GM12878 (cell line): ENCODE results near the gene KRT6C. TPM values are rescaled to one million over a fixed set of nuclear protein-coding genes. Genes with fewer than 3 reads are reported as not detected.

ENCODE experiments used
- ATAC-seq: fragments of 200-7000 bp; cut with Tn5 transposase; 3 replicates; pipeline ENCODE4 v1.9.1; 2020; ENCODE audit warnings: mild to moderate bottlenecking, moderate library complexity
- BruUV-seq: library from RNA; stranded (reverse); fragments of 400-500 nt; replicated peaks from 2 replicates; lab custom pipeline; 2021; lab: Mats Ljungman, UMichigan
- CTCF ChIA-PET: fragments of 300-600 bp; sonication (Branson Sonifier 250); formaldehyde crosslinking; extraction: SDS; loops from one replicate; lab custom pipeline; 2021; ENCODE audit warnings: inconsistent platforms; lab: Yijun Ruan, JAX
- POLR2A ChIA-PET: fragments of 350-600 bp; formaldehyde crosslinking; extraction: SDS; loops from one replicate; lab custom pipeline; 2021; ENCODE audit warnings: inconsistent platforms; lab: Charles Lee
- RAD21 ChIA-PET: fragments of 300-600 bp; sonication (Branson Sonifier 250); formaldehyde crosslinking; loops from one replicate; lab custom pipeline; 2023; ENCODE audit warnings: antibody characterized with exemption; ENCODE audit not compliant: unreplicated experiment; lab: Charles Lee
- SMC1A ChIA-PET: fragments of 300-600 bp; sonication (Branson Sonifier 250); formaldehyde crosslinking; loops from one replicate; lab custom pipeline; 2023; ENCODE audit not compliant: unreplicated experiment, uncharacterized antibody; lab: Charles Lee
- DNase-seq: peaks from one replicate; pipeline ENCODE4 v3.0.0-alpha.2; 2011; ENCODE audit warnings: low read depth, low spot score
- FAIRE-seq: peaks from 3 replicates; lab custom pipeline; 2011; peaks lifted over from hg19 to GRCh38; lab: Jason Lieb, UNC
- H2AFZ ChIP-seq: 2 replicates; pipeline ENCODE4 v1.6.0; 2011; ENCODE audit warnings: low read depth, low read length, control low read depth; ENCODE audit not compliant: control insufficient read depth
- H3K27ac ChIP-seq: 2 replicates; pipeline ENCODE4 v1.5.1; 2011; ENCODE audit warnings: control low read depth; ENCODE audit not compliant: control insufficient read depth, insufficient read depth
- H3K27me3 ChIP-seq, 2 experiments: replicated peaks in 1 of 2; 2 replicates each; pipeline versions ENCODE4 v1.6.0 to v1.6.1; 2011; ENCODE audit warnings: low read length in 1 of 2; ENCODE audit not compliant: control insufficient read depth in 2 of 2, insufficient read depth in 2 of 2
- H3K36me3 ChIP-seq, 2 experiments: 2 replicates each; pipeline ENCODE4 v1.5.1; 2011; ENCODE audit warnings: low read length in 1 of 2; ENCODE audit not compliant: control insufficient read depth in 2 of 2, insufficient read depth in 2 of 2
- H3K4me1 ChIP-seq: 2 replicates; pipeline ENCODE4 v1.6.1; 2011; ENCODE audit warnings: mild to moderate bottlenecking, low read length, moderate library complexity, mixed read lengths; ENCODE audit not compliant: control insufficient read depth, insufficient read depth
- H3K4me2 ChIP-seq: 2 replicates; pipeline ENCODE4 v1.6.0; 2011; ENCODE audit warnings: control low read depth; ENCODE audit not compliant: control insufficient read depth, insufficient read depth
- H3K4me3 ChIP-seq: fragments of 200-600 bp; sonication (generic); 2 replicates; pipeline ENCODE4 v1.5.1; 2016
- H3K79me2 ChIP-seq: 2 replicates; pipeline ENCODE4 v1.6.0; 2011; ENCODE audit warnings: low read length; ENCODE audit not compliant: control insufficient read depth, insufficient read depth
- H3K9ac ChIP-seq: 2 replicates; pipeline ENCODE4 v1.8.0; 2011; ENCODE audit warnings: low read length, control low read depth, mixed read lengths; ENCODE audit not compliant: control insufficient read depth, insufficient read depth
- H3K9me3 ChIP-seq: replicated peaks from 3 replicates; pipeline ENCODE4 v1.5.1; 2011; ENCODE audit warnings: mild to moderate bottlenecking, low read length; ENCODE audit not compliant: control insufficient read depth, insufficient read depth
- H4K20me1 ChIP-seq: 2 replicates; pipeline ENCODE4 v1.6.0; 2011; ENCODE audit not compliant: control insufficient read depth, insufficient read depth
- CEBPZ ChIP-seq: fragments of 150-350 bp; IDR thresholded peaks from 2 replicates; pipeline ENCODE4 v1.6.1; 2016; ENCODE audit warnings: low read depth, low read length
- CHD1 ChIP-seq: IDR thresholded peaks from 2 replicates; pipeline ENCODE4 v1.6.1; 2012; ENCODE audit warnings: low read depth, low read length, improper control_type of control experiment
- ETV6 ChIP-seq, 2 experiments: fragments of 450-650 bp in 1 of 2; IDR thresholded peaks in 1 of 2; conservative IDR thresholded peaks in 1 of 2; 2 replicates each; pipeline ENCODE4 v1.6.1; 2014; ENCODE audit warnings: antibody characterized with exemption in 1 of 2, borderline replicate concordance in 1 of 2, low read depth in 1 of 2, mild to moderate bottlenecking in 1 of 2, moderate library complexity in 1 of 2
- IKZF2 ChIP-seq, 2 experiments: fragments of 450-650 bp; IDR thresholded peaks; 2 replicates each; pipeline ENCODE4 v1.6.1; 2017; ENCODE audit warnings: mild to moderate bottlenecking in 2 of 2, moderate library complexity in 2 of 2
- MYC ChIP-seq: IDR thresholded peaks from 2 replicates; pipeline ENCODE4 v1.6.1; 2011; ENCODE audit warnings: mild to moderate bottlenecking, low read length, moderate library complexity, inconsistent platforms; ENCODE audit not compliant: insufficient read depth, insufficient replicate concordance, insufficient read length, severe bottlenecking
- RAD21 ChIP-seq: IDR thresholded peaks from 2 replicates; pipeline ENCODE4 v1.6.1; 2011; ENCODE audit warnings: mild to moderate bottlenecking, low read depth, low read length, moderate library complexity; ENCODE audit not compliant: insufficient read depth
- RELA ChIP-seq: fragments of 450-650 bp; IDR thresholded peaks from 2 replicates; pipeline ENCODE4 v1.8.0; 2014; ENCODE audit warnings: borderline replicate concordance; ENCODE audit not compliant: partially characterized antibody
- RFX5 ChIP-seq: IDR thresholded peaks from 2 replicates; pipeline ENCODE4 v1.6.1; 2011; ENCODE audit warnings: low read depth, low read length, improper control_type of control experiment
- USF1 ChIP-seq: IDR thresholded peaks from 2 replicates; pipeline ENCODE4 v1.6.1; 2011; ENCODE audit warnings: borderline replicate concordance, low read depth, mild to moderate bottlenecking, moderate library complexity, mixed read lengths, low read length; ENCODE audit not compliant: insufficient read depth; ENCODE audit errors: extremely low read length
- WRNIP1 ChIP-seq: IDR thresholded peaks from 2 replicates; pipeline ENCODE4 v1.6.1; 2011; ENCODE audit warnings: low read depth, low read length, improper control_type of control experiment, borderline replicate concordance
- ZNF217 ChIP-seq: fragments of 450-650 bp; IDR thresholded peaks from 2 replicates; pipeline ENCODE4 v1.6.1; 2017; ENCODE audit warnings: antibody characterized with exemption, mild to moderate bottlenecking
- WGBS: methylation state at CpG from one replicate; pipeline ENCODE4 v1.1.6; 2016; ENCODE audit warnings: low lambda C conversion rate; ENCODE audit not compliant: insufficient replicate concordance, insufficient coverage; ENCODE audit errors: missing lambda C conversion rate; 5-methylcytosine and 5-hydroxymethylcytosine counted together
- in situ Hi-C: fragments of 300-500 bp; cut with MboI; formaldehyde crosslinking; loops from 9 replicates; pipeline ENCODE4 v1.14.3; 2018; ENCODE audit warnings: mixed read lengths
- intact Hi-C: fragments of 100-400 bp; cut with micrococcal nuclease; formaldehyde crosslinking; loops from one replicate; pipeline ENCODE4 v1.14.2; 2022; ENCODE audit not compliant: unreplicated experiment
- polyA plus RNA-seq, 11 experiments: library from polyadenylated mRNA; depleted of rRNA in 4 of 11; unstranded in 6 of 11; stranded (reverse) in 5 of 11; fragments of >200 nt; fragmentation: Nextera tagmentation in 4 of 11; fragmentation: Illumina TruSeq in 1 of 11; extraction: Ambion mirVana in 4 of 11; extraction: Trizol in 1 of 11; gene quantifications; 1 replicate in 1 of 11; 2 replicates in 10 of 11; pipeline versions ENCODE4 v1.2.1 to v1.2.3, GENCODE V29; 2011 to 2016; ENCODE audit warnings: inconsistent platforms in 2 of 11, missing spikeins in 2 of 11, low read depth in 1 of 11
- total RNA-seq, 4 experiments: library from RNA; depleted of rRNA in 3 of 4; stranded (reverse); fragments of >200 nt in 3 of 4; fragmentation: Illumina TruSeq in 1 of 4; extraction: Trizol in 1 of 4; gene quantifications; 2 replicates each; pipeline versions ENCODE4 v1.2.1 to v1.2.3, GENCODE V29; 2013 to 2021
- TF ChIP-seq, protein P1 (sequence below): fragments of 450-650 bp; conservative IDR thresholded peaks from 2 replicates; pipeline ENCODE4 v1.6.1; 2017; ENCODE audit warnings: mild to moderate bottlenecking, moderate library complexity

Gene KRT6C
- total and polyA plus RNA-seq, 10 of the 15 experiments (the other 5 are each of a cell fraction or from before 2014, with no cell fraction given) = not detected

DNA sequence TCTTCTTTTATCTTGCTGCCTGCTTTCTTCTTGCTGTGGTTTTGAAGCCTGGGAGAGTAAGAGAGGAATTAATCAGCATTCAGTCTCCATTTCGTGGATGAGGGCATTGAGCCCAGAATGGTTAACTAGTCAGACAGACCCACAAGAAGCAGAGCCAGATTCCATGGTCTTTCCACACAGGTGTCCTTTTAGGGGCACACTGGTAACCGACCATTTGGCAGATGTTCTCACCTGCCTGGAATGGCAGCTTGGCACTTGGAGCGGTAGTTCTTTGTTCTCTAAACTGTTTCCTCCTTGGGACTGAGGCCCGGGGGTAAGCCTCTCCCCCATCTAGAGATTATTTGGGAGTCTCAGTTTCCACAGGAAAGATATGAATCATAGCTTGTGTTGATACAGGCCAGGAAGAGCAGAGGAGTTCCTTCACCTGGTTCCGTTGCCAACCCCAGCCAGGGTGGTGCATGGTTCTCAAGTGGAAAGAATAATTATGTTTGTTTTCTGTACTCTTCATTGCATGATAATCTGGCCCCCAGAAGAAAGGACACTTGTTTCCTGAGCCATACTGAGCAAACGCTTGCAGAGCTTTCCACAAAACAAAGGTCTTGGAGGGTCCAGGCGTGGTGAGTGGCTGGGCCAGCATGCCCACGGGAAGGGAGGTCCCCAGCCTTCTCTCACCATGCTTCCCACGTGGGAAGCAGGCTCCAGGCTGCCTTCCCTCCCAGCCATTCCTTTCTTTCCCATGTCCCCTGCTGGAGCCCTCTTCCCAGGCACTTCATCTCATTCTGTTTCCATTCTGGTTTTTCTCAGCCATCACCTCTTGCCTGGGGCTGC is 37.4 kb downstream of the KRT6C start:
- CTCF ChIA-PET = no interaction called here
- H3K79me2 ChIP-seq = no peaks in the 10 kb centered on the region
- SMC1A ChIA-PET = no interaction called here
- BruUV-seq = no TSS peak
- H3K4me2 ChIP-seq = no peak overlapping the region
- no peaks in the 10 kb centered on the region for H3K9me3 ChIP-seq
- peaks cover 0 to 1% of the 10 kb centered on the region in 2 experiments; a peak in 3 of 4 replicates for H3K27me3 ChIP-seq
- FAIRE-seq = no peak
- no peaks in the 10 kb centered on the region for H3K36me3 ChIP-seq
- RAD21 ChIA-PET = no interaction called here
- intact Hi-C loops (no loop called here), in situ Hi-C loops (no loop called here)
- DNase-seq = no peak
- no peaks in the 10 kb centered on the region for H4K20me1 ChIP-seq
- WGBS = 7% methylated on average over 9 of the region's 9 CpGs
- no peaks in the 10 kb centered on the region for H3K4me1 ChIP-seq
- no peak overlapping the region for H3K27ac ChIP-seq
- H2AFZ ChIP-seq = no peak overlapping the region
- no peak overlapping the region for H3K9ac ChIP-seq
- no peak overlapping the region for H3K4me3 ChIP-seq
- ATAC-seq = no peak
- POLR2A ChIA-PET = no interaction called here
- TF ChIP-seq RAD21 = no peak
- no peak for TF ChIP-seq IKZF2 (IDR thresholded peaks at IDR 0.05)
- TF ChIP-seq CEBPZ = no peak
- TF ChIP-seq ZNF217 = no peak
- TF ChIP-seq ETV6 (conservative IDR thresholded peaks at IDR 0.05 in 1 of 2, IDR thresholded peaks at IDR 0.05 in 1 of 2; ENCODE audit: borderline replicate concordance in 1 of 2, low read depth in 1 of 2) = no peak
- no peak for TF ChIP-seq CHD1
- TF ChIP-seq WRNIP1 = no peak
- TF ChIP-seq RFX5 = no peak
- no peak for TF ChIP-seq USF1
- TF ChIP-seq RELA = no peak
- TF ChIP-seq, protein P1, sequence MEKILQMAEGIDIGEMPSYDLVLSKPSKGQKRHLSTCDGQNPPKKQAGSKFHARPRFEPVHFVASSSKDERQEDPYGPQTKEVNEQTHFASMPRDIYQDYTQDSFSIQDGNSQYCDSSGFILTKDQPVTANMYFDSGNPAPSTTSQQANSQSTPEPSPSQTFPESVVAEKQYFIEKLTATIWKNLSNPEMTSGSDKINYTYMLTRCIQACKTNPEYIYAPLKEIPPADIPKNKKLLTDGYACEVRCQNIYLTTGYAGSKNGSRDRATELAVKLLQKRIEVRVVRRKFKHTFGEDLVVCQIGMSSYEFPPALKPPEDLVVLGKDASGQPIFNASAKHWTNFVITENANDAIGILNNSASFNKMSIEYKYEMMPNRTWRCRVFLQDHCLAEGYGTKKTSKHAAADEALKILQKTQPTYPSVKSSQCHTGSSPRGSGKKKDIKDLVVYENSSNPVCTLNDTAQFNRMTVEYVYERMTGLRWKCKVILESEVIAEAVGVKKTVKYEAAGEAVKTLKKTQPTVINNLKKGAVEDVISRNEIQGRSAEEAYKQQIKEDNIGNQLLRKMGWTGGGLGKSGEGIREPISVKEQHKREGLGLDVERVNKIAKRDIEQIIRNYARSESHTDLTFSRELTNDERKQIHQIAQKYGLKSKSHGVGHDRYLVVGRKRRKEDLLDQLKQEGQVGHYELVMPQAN = no peak
- TF ChIP-seq MYC = no peak
